HG02973 (cell line): Measurements from ENCODE around the gene FXR1.
"Not testable (repeated sequence)": the region's sequence is repeated elsewhere in the genome, so short reads cannot be mapped to it uniquely, and the experiment has no call there.

Experiments
- ATAC-seq: cut with Tn5 transposase; IDR thresholded peaks from one replicate; pipeline ENCODE4 v1.9.1; 2021; ENCODE audit warnings: moderate library complexity; ENCODE audit not compliant: unreplicated experiment

Gene FXR1

DNA sequence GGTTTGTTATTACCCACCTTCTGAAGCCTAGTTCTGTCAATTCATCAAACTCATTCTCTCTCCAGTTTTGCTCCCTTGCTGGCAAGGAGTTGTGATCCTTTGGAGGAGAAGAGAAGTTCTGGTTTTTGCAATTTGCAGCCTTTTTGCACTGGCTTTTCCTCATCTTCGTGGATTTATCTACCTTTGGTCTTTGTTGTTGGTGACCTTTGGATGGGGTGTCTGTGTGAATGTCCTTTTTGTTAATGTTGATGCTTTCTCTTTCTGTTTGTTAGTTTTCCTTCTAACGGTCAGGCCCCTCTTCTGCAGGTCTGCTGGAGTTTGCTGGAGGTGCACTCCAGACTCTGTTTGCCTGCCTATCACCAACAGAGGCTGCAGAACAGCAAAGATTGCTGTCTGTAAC lies 91.0 kb downstream of the FXR1 start:
- ATAC-seq, result not testable (repeated sequence)

DNA sequence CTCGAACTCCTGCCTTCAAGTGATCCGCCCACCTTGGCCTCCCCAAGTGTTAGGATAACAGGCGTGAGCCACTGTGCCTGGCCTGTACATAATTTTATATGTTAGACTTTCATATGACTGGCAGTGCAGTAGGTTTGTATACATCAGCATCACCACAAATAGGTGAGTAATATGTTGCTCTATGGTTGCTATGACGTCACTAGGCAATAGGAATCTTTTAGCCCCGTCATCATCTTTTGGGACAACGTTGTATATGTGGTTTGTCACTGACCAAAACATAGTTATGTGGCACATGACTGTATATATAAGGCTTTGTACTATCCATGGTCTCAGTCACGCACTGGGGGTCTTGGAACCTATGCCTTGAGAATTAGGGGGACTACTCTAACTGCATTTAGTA lies 94.1 kb downstream of the FXR1 start:
- ATAC-seq, result no peak

DNA sequence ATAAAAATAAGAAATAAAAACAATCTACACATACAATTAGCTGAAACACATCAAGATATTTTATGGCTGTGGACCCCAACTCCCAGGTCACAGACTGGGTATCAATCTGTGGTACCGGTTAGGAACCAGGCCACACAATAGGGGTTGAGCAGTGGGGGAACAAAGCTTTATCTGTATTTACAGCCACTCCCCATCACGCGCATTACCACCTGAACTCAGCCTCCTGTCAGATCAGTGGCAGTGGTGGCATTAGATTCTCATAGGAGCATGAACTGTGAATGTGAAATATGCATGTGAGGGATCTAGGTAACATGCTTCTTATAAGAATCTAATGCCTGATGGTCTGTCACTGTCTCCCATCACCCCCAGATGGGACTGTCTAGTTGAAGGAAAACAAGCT lies 94.8 kb downstream of the FXR1 start:
- no peak for ATAC-seq

DNA sequence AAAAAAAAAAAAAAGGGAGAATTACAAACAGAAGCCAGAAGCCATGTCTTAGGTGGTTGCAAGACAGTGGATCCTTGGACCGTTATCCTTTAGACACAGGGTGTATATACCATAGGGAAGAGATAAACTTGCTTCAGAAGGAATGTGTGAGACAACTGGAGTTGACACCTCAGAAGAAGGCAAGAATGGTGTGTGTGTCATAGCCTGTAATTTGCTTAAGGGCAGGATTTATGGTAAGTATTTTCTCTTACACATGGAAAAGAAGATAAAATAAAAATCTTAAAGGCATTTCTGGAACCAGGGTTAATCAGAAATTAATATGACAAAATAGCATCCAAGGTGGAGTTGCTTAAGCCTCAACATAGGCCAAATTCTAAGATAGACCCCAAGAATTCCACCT lies 96.3 kb downstream of the FXR1 start:
- no peak for ATAC-seq

DNA sequence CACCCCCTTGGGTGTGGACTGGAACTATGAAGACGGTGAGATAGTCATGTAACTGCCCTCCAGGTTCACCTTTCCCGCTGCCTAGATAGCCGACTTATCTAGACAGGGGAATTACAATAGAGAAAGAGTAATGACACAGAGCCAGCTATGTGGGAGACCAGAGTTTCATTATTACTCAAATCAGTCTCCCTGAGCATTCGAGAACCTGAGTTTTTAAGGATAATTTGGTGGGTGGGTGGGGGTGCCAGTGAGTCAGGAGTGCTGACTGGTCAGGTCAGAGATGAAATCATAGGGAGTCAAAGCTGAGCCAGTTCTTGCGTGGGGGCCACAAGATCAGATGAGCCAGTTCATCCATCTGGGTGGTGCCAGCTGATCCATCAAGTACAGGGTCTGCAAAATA lies 96.8 kb downstream of the FXR1 start:
- peak; percentile 43 for ATAC-seq

DNA sequence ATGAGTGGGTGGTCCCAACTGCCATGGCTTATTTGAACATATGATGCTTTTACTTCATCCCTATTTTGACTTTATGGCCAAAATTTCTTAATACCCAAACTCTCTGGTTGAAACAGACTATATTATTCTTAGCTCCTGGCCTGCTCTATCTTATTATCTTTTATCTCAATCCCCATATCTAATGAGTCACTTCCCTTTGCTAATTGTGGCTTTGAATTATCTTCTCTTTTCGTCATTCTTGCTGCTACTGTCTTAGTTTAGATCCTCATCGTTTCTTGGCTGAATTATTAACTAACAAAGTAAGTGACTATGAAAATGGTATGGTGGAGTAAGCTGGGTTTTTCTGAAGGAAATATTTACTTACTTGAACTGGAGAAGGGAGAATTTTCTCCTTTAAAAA lies 105.2 kb downstream of the FXR1 start:
- ATAC-seq, result no peak

DNA sequence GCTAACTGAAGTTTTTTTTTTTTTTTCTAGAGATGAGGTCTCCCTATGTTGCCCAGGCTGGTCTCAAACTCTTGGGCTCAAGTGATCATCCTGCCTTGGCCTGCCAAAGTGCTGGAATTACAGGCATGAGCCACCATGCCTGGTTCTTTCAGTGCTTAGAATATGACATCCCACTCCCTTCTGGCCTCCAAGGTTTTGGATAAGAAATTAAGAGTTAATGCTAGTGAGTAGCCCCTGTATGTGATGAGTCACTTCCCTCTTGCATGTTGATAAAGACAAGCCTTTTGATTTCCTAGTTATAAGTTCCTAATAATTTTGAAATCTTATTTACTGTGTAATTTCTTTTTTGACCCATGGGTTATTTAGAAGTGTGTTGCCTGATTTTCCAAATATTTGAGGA lies 112.7 kb downstream of the FXR1 start:
- no peak for ATAC-seq

DNA sequence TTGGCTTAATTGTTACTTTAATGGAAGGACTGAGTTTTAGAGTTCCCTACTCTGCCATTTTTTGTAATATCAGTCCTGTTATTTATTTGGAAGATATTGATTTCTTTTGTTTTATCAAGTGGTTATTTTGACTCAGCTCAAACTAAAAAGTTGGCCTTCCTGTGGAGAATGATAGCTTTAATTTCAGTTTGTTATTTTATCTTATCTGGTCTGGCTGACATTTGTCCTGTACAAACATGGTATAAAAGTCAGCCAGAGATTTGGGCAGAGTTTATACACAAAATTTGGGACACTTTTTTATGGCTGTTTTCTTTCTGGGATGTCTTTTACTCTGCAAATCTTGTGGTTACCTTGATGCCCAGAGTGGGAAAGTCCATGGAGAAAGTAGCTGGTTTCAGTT lies 118.5 kb downstream of the FXR1 start:
- no peak for ATAC-seq
